Adrenal gland (tissue), 12 donors: ENCODE measurements around the gene TRABD2A. TPM values are rescaled to one million over a fixed set of nuclear protein-coding genes. Genes with fewer than 3 reads are reported as not detected.

Source experiments
- DNase-seq, 7 donors: peaks; one replicate each; pipeline ENCODE4 v3.0.0-alpha.2; 2019 to 2020
- H3K27ac ChIP-seq, 5 donors: fragments of 200-600 bp; sonication (generic) in 4 of 5; 1 replicate in 3 of 5; 2 replicates in 2 of 5; pipeline versions ENCODE4 v1.5.1 to v1.8.0; 2016 to 2020; ENCODE audit warnings: mild to moderate bottlenecking in 1 of 5
- H3K27me3 ChIP-seq: fragments of 200-600 bp; 2 replicates; pipeline ENCODE4 v1.8.0; 2021
- H3K36me3 ChIP-seq, 2 donors: fragments of 200-600 bp; replicated peaks in 1 of 2; 1 replicate in 1 of 2; 2 replicates in 1 of 2; pipeline versions ENCODE4 v1.5.1 to v1.8.0; 2018 to 2022
- H3K4me1 ChIP-seq, 2 donors: fragments of 200-600 bp; replicated peaks in 1 of 2; 1 replicate in 1 of 2; 2 replicates in 1 of 2; pipeline versions ENCODE4 v1.5.1 to v1.8.0; 2018 to 2021
- H3K4me3 ChIP-seq, 4 donors: fragments of 200-600 bp; sonication (generic) in 3 of 4; one replicate each; pipeline ENCODE4 v1.5.1; 2016 to 2018
- H3K9me3 ChIP-seq, 3 donors: fragments of 200-600 bp; sonication (generic) in 1 of 3; replicated peaks in 1 of 3; 1 replicate in 2 of 3; 2 replicates in 1 of 3; pipeline versions ENCODE4 v1.5.1 to v1.8.0; 2016 to 2021
- POLR2A ChIP-seq, 2 donors: fragments of 450-650 bp; IDR thresholded peaks; one replicate each; pipeline ENCODE4 v1.6.1; 2017; ENCODE audit warnings: antibody characterized with exemption in 2 of 2, mild to moderate bottlenecking in 2 of 2, moderate library complexity in 1 of 2
- WGBS, 4 donors: extraction: QIAGEN DNeasy Blood & Tissue Kit in 2 of 4; methylation state at CpG; one replicate each; pipeline versions ENCODE4 v1.1.5 to v1.1.7; 2013 to 2017; 5-methylcytosine and 5-hydroxymethylcytosine counted together
- intact Hi-C, 2 donors: fragments of 100-400 bp; cut with DNase I; formaldehyde crosslinking; loops; one replicate each; pipeline versions ENCODE4 v1.14.1 to v1.15.0; 2022 to 2023
- polyA plus RNA-seq, 3 donors: library from polyadenylated mRNA; stranded (reverse); fragments of 200-250 nt in 2 of 3; fragments of 350-450 nt in 1 of 3; fragmentation: Illumina TruSeq in 1 of 3; extraction: RNeasy Lipid Tissue Mini Kit (QIAGEN cat#74804) in 1 of 3; gene quantifications; one replicate each; pipeline ENCODE4 v1.2.3, GENCODE V29; 2013 to 2014
- total RNA-seq, 9 donors: library from RNA; depleted of rRNA in 4 of 9; stranded (reverse); fragments of >200 nt in 4 of 9; fragments of 120-200 nt in 1 of 9; fragmentation: NEBNext Ultra II Directional in 1 of 9; extraction: Animal tissue kit (Norgen Biotek cat#: 25700) in 1 of 9; gene quantifications; one replicate each; pipeline versions ENCODE4 v1.1.0 to v1.2.4, GENCODE V29; 2013 to 2023
- TF ChIP-seq, protein P1 (sequence below), 6 experiments: fragments of 450-650 bp in 4 of 6; fragments of 200-600 bp in 2 of 6; sonication (generic) in 1 of 6; IDR thresholded peaks; 1 replicate in 5 of 6; 2 replicates in 1 of 6; pipeline versions ENCODE4 v1.5.1 to v1.8.0; 2016 to 2021; ENCODE audit warnings: antibody characterized with exemption in 6 of 6, mild to moderate bottlenecking in 2 of 6, moderate library complexity in 1 of 6
- donor health status: healthy with polysubstance abuse.
- donor health status: Bipolar disorder and iron deficiency.
- donor health status: DM: yes; HTN: yes; CAD: no.
- donor health status: DM: no; HTN: no; CAD: no.
- donor health status: DM: no; HTN: no; CAD: no.
- donor health status: DM: yes; HTN: yes; CAD: no.

TRABD2A gene
- total and polyA plus RNA-seq, 12 donors: 0.28 to 2.4 (median 0.69) TPM; not detected in 1

DNA sequence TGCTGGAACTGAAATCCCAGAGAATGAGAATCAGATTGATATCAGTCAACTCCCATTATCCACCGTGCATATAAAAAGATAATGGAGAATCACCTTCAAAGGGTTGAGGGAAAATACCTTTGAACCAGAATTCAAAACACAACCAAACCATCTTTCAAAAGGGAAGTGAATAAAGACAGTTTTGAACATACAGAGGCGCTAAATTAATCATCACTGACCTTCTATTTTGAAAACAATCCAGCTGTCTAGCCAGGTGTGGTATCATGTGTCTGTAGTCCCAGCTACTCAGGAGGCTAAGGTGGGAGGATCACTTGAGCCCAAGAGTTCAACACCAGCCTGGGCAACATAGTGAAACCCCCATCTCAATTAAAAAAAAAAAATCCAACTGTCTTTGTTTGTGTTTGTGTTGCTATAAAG is 63.6 kb downstream of the TRABD2A start:
- 72 to 82% (median 76%) methylated on average over 2 of the region's 2 CpGs for whole genome bisulfite sequencing, 4 donors
- no peak overlapping the region for H3K27ac ChIP-seq
- intact Hi-C loops: no loop called here
- no peaks in the 10 kb centered on the region for H3K4me1 ChIP-seq
- H3K36me3 ChIP-seq: no peaks in the 10 kb centered on the region
- no peak for DNase-seq
- no peak overlapping the region for H3K4me3 ChIP-seq
- H3K27me3 ChIP-seq: no peaks in the 10 kb centered on the region
- no peak for TF ChIP-seq POLR2A (IDR thresholded peaks at IDR 0.05)
- no peaks in the 10 kb centered on the region for H3K9me3 ChIP-seq

- Histone ChIP-seq H3K27ac (no peak overlapping the region), H3K27me3 (no peaks in the 10 kb centered on the region), H3K36me3 (no peaks in the 10 kb centered on the region), H3K9me3 (no peaks in the 10 kb centered on the region), H3K4me3 (no peak overlapping the region), H3K4me1 (no peaks in the 10 kb centered on the region)
- TF ChIP-seq POLR2A (IDR thresholded peaks at IDR 0.05): no peak
- TF ChIP-seq, protein P1, sequence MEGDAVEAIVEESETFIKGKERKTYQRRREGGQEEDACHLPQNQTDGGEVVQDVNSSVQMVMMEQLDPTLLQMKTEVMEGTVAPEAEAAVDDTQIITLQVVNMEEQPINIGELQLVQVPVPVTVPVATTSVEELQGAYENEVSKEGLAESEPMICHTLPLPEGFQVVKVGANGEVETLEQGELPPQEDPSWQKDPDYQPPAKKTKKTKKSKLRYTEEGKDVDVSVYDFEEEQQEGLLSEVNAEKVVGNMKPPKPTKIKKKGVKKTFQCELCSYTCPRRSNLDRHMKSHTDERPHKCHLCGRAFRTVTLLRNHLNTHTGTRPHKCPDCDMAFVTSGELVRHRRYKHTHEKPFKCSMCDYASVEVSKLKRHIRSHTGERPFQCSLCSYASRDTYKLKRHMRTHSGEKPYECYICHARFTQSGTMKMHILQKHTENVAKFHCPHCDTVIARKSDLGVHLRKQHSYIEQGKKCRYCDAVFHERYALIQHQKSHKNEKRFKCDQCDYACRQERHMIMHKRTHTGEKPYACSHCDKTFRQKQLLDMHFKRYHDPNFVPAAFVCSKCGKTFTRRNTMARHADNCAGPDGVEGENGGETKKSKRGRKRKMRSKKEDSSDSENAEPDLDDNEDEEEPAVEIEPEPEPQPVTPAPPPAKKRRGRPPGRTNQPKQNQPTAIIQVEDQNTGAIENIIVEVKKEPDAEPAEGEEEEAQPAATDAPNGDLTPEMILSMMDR (IDR thresholded peaks at IDR 0.05): no peak
- WGBS, 4 donors: 82 to 88% (median 87%) methylated on average over 6 of the region's 6 CpGs
- intact Hi-C loops: no loop called here
- DNase-seq: no peak
Observed at GRCh38 chr2:84816426-84817026, 64.4 kb downstream of the TRABD2A start.

GRCh38 chr2:84815146-84815545 is 65.7 kb downstream of the TRABD2A start:
- H3K36me3 ChIP-seq: no peaks in the 10 kb centered on the region
- TF ChIP-seq, protein P1 (IDR thresholded peaks at IDR 0.05): no peak
- TF ChIP-seq POLR2A (IDR thresholded peaks at IDR 0.05): no peak
- WGBS, 4 donors: 38 to 56% (median 47%) methylated on average over 3 of the region's 3 CpGs
- no peak for DNase-seq
- H3K4me3 ChIP-seq: no peak overlapping the region
- intact Hi-C loops: no loop called here
- no peaks in the 10 kb centered on the region for H3K4me1 ChIP-seq
- no peak overlapping the region for H3K27ac ChIP-seq
- H3K27me3 ChIP-seq: no peaks in the 10 kb centered on the region
- H3K9me3 ChIP-seq: no peaks in the 10 kb centered on the region

DNA sequence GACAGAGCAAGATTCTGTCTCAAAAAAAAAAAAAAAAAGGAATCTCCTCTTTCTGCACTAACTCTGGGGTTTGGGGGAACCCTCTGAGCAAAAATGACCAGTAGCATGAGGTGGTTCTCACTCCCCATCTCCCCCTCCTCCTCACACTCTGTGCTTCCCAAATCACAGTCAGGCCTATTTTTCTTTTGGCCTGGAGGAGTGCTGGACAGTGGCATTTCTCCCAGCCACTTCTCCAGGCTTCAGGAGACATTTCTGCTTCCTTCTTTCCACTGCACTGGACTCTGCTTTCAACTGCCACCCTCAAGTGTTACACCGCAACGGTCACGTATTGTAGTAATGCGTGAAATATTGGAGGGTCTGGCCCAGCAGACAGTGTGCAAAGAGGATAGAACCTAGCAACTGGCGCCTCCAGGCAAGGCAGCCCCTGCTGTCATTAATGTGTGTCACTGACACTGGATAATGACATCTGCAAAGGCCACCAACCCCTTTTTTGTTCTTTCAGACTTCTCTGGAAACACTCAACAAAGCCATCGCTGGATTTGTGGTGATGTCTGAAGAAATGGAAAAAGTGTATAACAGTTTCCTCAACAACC is 68.9 kb downstream of the TRABD2A start:
- WGBS, 4 donors: 88 to 96% (median 89%) methylated on average over 6 of the region's 6 CpGs
- H3K27me3 ChIP-seq: no peaks in the 10 kb centered on the region
- no peaks in the 10 kb centered on the region for H3K36me3 ChIP-seq
- intact Hi-C loops: no loop called here
- H3K27ac ChIP-seq: no peak overlapping the region
- no peaks in the 10 kb centered on the region for H3K9me3 ChIP-seq
- no peak overlapping the region for H3K4me3 ChIP-seq
- no peak for DNase-seq
- TF ChIP-seq POLR2A (IDR thresholded peaks at IDR 0.05): no peak
- TF ChIP-seq, protein P1 (IDR thresholded peaks at IDR 0.05): no peak
- H3K4me1 ChIP-seq: no peaks in the 10 kb centered on the region

GRCh38 chr2:84808279-84808678 is 72.6 kb downstream of the TRABD2A start:
- intact Hi-C loops: no loop called here
- no peaks in the 10 kb centered on the region for H3K36me3 ChIP-seq
- TF ChIP-seq, protein P1 (IDR thresholded peaks at IDR 0.05): no peak
- no peak for TF ChIP-seq POLR2A (IDR thresholded peaks at IDR 0.05)
- no peaks in the 10 kb centered on the region for H3K4me1 ChIP-seq
- H3K4me3 ChIP-seq: no peak overlapping the region
- no peak for DNase-seq
- H3K9me3 ChIP-seq: no peaks in the 10 kb centered on the region
- H3K27ac ChIP-seq: no peak overlapping the region
- 70 to 73% (median 73%) methylated on average over 4 of the region's 4 CpGs for WGBS, 4 donors
- no peaks in the 10 kb centered on the region for H3K27me3 ChIP-seq
